ENCODE data around the gene DDAH2.

Gene DDAH2

GRCh38 chr6:31717499-31718222 is 11.4 kb downstream of the DDAH2 start:
- in situ Hi-C loops (cut with HindIII; ENCODE audit: low pct_ligation_motif_present, low sequenced_read_pairs), result no loop called here
- no peak overlapping the region for H3K4me3 ChIP-seq (ENCODE audit: low read depth, low read length)
- no peak for TF ChIP-seq CTCF (IDR thresholded peaks at IDR 0.05; ENCODE audit: low read depth, low read length, missing control alignments)
- H3K27me3 ChIP-seq (replicated peaks), result no peaks in the 10 kb centered on the region
- no peaks in the 10 kb centered on the region for H3K36me3 ChIP-seq (replicated peaks)
- no peak overlapping the region for H3K27ac ChIP-seq
- DNase-seq, result no peak

GRCh38 chr6:31715022-31715958 is 13.8 kb downstream of the DDAH2 start, which contains the start of gene LY6G6D:
LY6G6D (plus strand) TSS chr6:31715348; CDS start chr6:31715356, 8 bp downstream.
- no peak for TF ChIP-seq CTCF (IDR thresholded peaks at IDR 0.05; ENCODE audit: low read depth, low read length, missing control alignments)
- Histone ChIP-seq H3K27ac (no peak within 1 kb of the TSS), H3K27me3 (replicated peaks) (no peaks in the 10 kb centered on the region), H3K4me3 (ENCODE audit: low read depth, low read length) (no peak within 1 kb of the TSS), H3K36me3 (replicated peaks) (no peaks in the 10 kb centered on the region)
- in situ Hi-C loops (cut with HindIII; ENCODE audit: low pct_ligation_motif_present, low sequenced_read_pairs), result no loop called here
- DNase-seq, result no peak

- Histone ChIP-seq H3K27ac (no peak overlapping the region), H3K27me3 (replicated peaks) (no peaks in the 10 kb centered on the region), H3K4me3 (ENCODE audit: low read depth, low read length) (no peak overlapping the region), H3K36me3 (replicated peaks) (no peaks in the 10 kb centered on the region)
- in situ Hi-C loops (cut with HindIII; ENCODE audit: low pct_ligation_motif_present, low sequenced_read_pairs), result no loop called here
- no peak for TF ChIP-seq CTCF (IDR thresholded peaks at IDR 0.05; ENCODE audit: low read depth, low read length, missing control alignments)
- DNase-seq, result no peak
These were observed 15.0 kb downstream of the DDAH2 start for GRCh38 chr6:31713991-31714684.

GRCh38 chr6:31713465-31713864 is 15.6 kb downstream of the DDAH2 start:
- Histone ChIP-seq H3K4me3 (ENCODE audit: low read depth, low read length) (no peak overlapping the region), H3K36me3 (replicated peaks) (no peaks in the 10 kb centered on the region), H3K27ac (no peak overlapping the region), H3K27me3 (replicated peaks) (no peaks in the 10 kb centered on the region)
- no peak for DNase-seq
- TF ChIP-seq CTCF (IDR thresholded peaks at IDR 0.05; ENCODE audit: low read depth, low read length, missing control alignments), result no peak
- in situ Hi-C loops (cut with HindIII; ENCODE audit: low pct_ligation_motif_present, low sequenced_read_pairs), result no loop called here

- DNase-seq, result no peak
- H3K27me3 ChIP-seq (replicated peaks), result no peaks in the 10 kb centered on the region
- H3K4me3 ChIP-seq (ENCODE audit: low read depth, low read length), result no peak overlapping the region
- in situ Hi-C loops (cut with HindIII; ENCODE audit: low pct_ligation_motif_present, low sequenced_read_pairs), result no loop called here
- H3K27ac ChIP-seq, result no peak overlapping the region
- TF ChIP-seq CTCF (IDR thresholded peaks at IDR 0.05; ENCODE audit: low read depth, low read length, missing control alignments), result peak; percentile 17
- H3K36me3 ChIP-seq (replicated peaks), result no peaks in the 10 kb centered on the region
These were observed 16.8 kb downstream of the DDAH2 start for GRCh38 chr6:31712296-31712695.
